Measurements from ENCODE around the gene CD2AP. TPM values are rescaled to one million over a fixed set of nuclear protein-coding genes. Genes with fewer than 3 reads are reported as not detected.

CD2AP gene
- total RNA-seq, 1 donor from 2014 or later = 34.5 TPM

GRCh38 chr6:47629954-47630353, 152.4 kb downstream of the CD2AP start:
- Histone ChIP-seq H3K4me1 (peaks cover 8% of the 10 kb centered on the region), H3K27me3 (no peaks in the 10 kb centered on the region), H3K4me3 (no peak overlapping the region), H3K27ac (no peak overlapping the region), H3K9me3 (no peaks in the 10 kb centered on the region), H3K36me3 (no peaks in the 10 kb centered on the region)
- ATAC-seq = no peak
- no peak for DNase-seq
- no peak for TF ChIP-seq CTCF (IDR thresholded peaks at IDR 0.05)
- intact Hi-C loops (cut with DNase I) = loop anchor here (5.0 kb wide), 1 partner anchor 147 kb away; no protein-coding TSS in a partner anchor

GRCh38 chr6:47630587-47630986, 153.0 kb downstream of the CD2AP start:
- no peak for TF ChIP-seq CTCF (IDR thresholded peaks at IDR 0.05)
- intact Hi-C loops (cut with DNase I) = loop anchor here (5.0 kb wide), 1 partner anchor 147 kb away; no protein-coding TSS in a partner anchor

GRCh38 chr6:47631269-47631772, 153.7 kb downstream of the CD2AP start:
- DNase-seq = no peak
- intact Hi-C loops (cut with DNase I) = loop anchor here (5.0 kb wide), 1 partner anchor 146 kb away; no protein-coding TSS in a partner anchor

More at GRCh38 chr6:47630587-47630986, 153.0 kb downstream of the CD2AP start:
- ATAC-seq (no peak), DNase-seq (no peak)
- no peaks in the 10 kb centered on the region for H3K9me3 ChIP-seq
- peaks cover 8% of the 10 kb centered on the region for H3K4me1 ChIP-seq
- no peak overlapping the region for H3K4me3 ChIP-seq
- H3K27ac ChIP-seq = no peak overlapping the region
- H3K36me3 ChIP-seq = no peaks in the 10 kb centered on the region
- H3K27me3 ChIP-seq = no peaks in the 10 kb centered on the region

GRCh38 chr6:47631797-47632196, 154.2 kb downstream of the CD2AP start:
- intact Hi-C loops (cut with DNase I) = loop anchor here (5.0 kb wide), 1 partner anchor 146 kb away; no protein-coding TSS in a partner anchor
- Histone ChIP-seq H3K36me3 (no peaks in the 10 kb centered on the region), H3K27me3 (no peaks in the 10 kb centered on the region), H3K27ac (no peak overlapping the region), H3K9me3 (no peaks in the 10 kb centered on the region), H3K4me3 (no peak overlapping the region), H3K4me1 (peaks cover 8% of the 10 kb centered on the region)
- DNase-seq = no peak
- no peak for TF ChIP-seq CTCF (IDR thresholded peaks at IDR 0.05)
- peak; percentile 43 for ATAC-seq

More at GRCh38 chr6:47631269-47631772, 153.7 kb downstream of the CD2AP start:
- peak; percentile 78 for ATAC-seq
- H3K36me3 ChIP-seq = no peaks in the 10 kb centered on the region
- no peaks in the 10 kb centered on the region for H3K27me3 ChIP-seq
- peak; percentile 62 for TF ChIP-seq CTCF (IDR thresholded peaks at IDR 0.05)
- H3K9me3 ChIP-seq = no peaks in the 10 kb centered on the region
- no peak overlapping the region for H3K27ac ChIP-seq
- peaks cover 8% of the 10 kb centered on the region for H3K4me1 ChIP-seq
- no peak overlapping the region for H3K4me3 ChIP-seq

GRCh38 chr6:47633141-47633540, 155.6 kb downstream of the CD2AP start:
- intact Hi-C loops (cut with DNase I) = loop anchor here (5.0 kb wide), 1 partner anchor 144 kb away; no protein-coding TSS in a partner anchor
- no peak for TF ChIP-seq CTCF (IDR thresholded peaks at IDR 0.05)
- DNase-seq = no peak
- H3K36me3 ChIP-seq = no peaks in the 10 kb centered on the region
- no peak overlapping the region for H3K4me3 ChIP-seq
- no peaks in the 10 kb centered on the region for H3K27me3 ChIP-seq
- peaks cover 8% of the 10 kb centered on the region for H3K4me1 ChIP-seq
- H3K27ac ChIP-seq = no peak overlapping the region
- H3K9me3 ChIP-seq = no peaks in the 10 kb centered on the region
- no peak for ATAC-seq

Measured in upper lobe of right lung (tissue), 1 donor.